Neural progenitor cell (in vitro differentiated cells): ENCODE measurements around the gene RAI1.
A peak's percentile ranks its signal among the peaks of the same experiment; 100 is the strongest.

Source experiments
- CTCF ChIP-seq: fragments of 200-600 bp; sonication (generic); IDR thresholded peaks from 2 replicates; pipeline ENCODE4 v1.5.1; 2017; ENCODE audit warnings: antibody characterized with exemption, mild to moderate bottlenecking
- EZH2 ChIP-seq: fragments of 200-600 bp; sonication (generic); IDR thresholded peaks from 2 replicates; pipeline ENCODE4 v1.6.1; 2017; ENCODE audit warnings: antibody characterized with exemption, mild to moderate bottlenecking, moderate library complexity
- EZH2phosphoT487 ChIP-seq: fragments of 200-600 bp; sonication (generic); IDR thresholded peaks from 2 replicates; pipeline ENCODE4 v1.6.1; 2017; ENCODE audit warnings: antibody characterized with exemption

- peak; percentile 17 for TF ChIP-seq CTCF
- TF ChIP-seq EZH2phosphoT487, result peak; percentile 79
- TF ChIP-seq EZH2, result peak; percentile 79
Measured at GRCh38 chr17:17722081-17722905, 41.0 kb downstream of the RAI1 start.
